Liver (tissue), 9 donors: ENCODE results near the gene MLN. TPM values are rescaled to one million over a fixed set of nuclear protein-coding genes. Genes with fewer than 3 reads are reported as not detected.

ENCODE experiments used
- DNase-seq: peaks from one replicate; pipeline ENCODE4 v3.0.0-alpha.2; 2017; ENCODE audit warnings: low spot score
- H3K27ac ChIP-seq, 2 donors: one replicate each; pipeline ENCODE4 v1.7.0; 2013; ENCODE audit warnings: inconsistent platforms in 2 of 2, low read length in 2 of 2, control low read depth in 1 of 2, low read depth in 1 of 2, mild to moderate bottlenecking in 1 of 2
- H3K27me3 ChIP-seq, 4 donors: one replicate each; pipeline versions ENCODE4 v1.6.1 to v1.7.0; 2013; ENCODE audit warnings: low read length in 3 of 4, inconsistent platforms in 1 of 4, mild to moderate bottlenecking in 1 of 4, moderate library complexity in 1 of 4; ENCODE audit not compliant: control insufficient read depth in 4 of 4, insufficient read depth in 4 of 4
- H3K36me3 ChIP-seq, 4 donors: one replicate each; pipeline versions ENCODE4 v1.6.1 to v1.7.0; 2013; ENCODE audit warnings: low read length in 3 of 4, mild to moderate bottlenecking in 3 of 4, low read depth in 1 of 4, moderate library complexity in 1 of 4; ENCODE audit not compliant: control insufficient read depth in 4 of 4, insufficient read depth in 3 of 4
- H3K4me1 ChIP-seq, 4 donors: one replicate each; pipeline versions ENCODE4 v1.6.1 to v1.7.0; 2013; ENCODE audit warnings: low read length in 3 of 4, mild to moderate bottlenecking in 3 of 4, moderate library complexity in 1 of 4; ENCODE audit not compliant: control insufficient read depth in 4 of 4, insufficient read depth in 4 of 4
- H3K4me3 ChIP-seq, 3 donors: one replicate each; pipeline versions ENCODE4 v1.6.1 to v1.7.0; 2013; ENCODE audit warnings: low read length in 3 of 3, control low read depth in 1 of 3, low read depth in 1 of 3, mild to moderate bottlenecking in 1 of 3
- H3K9ac ChIP-seq, 2 donors: one replicate each; pipeline ENCODE4 v1.7.0; 2013; ENCODE audit warnings: low read length in 2 of 2, mild to moderate bottlenecking in 2 of 2, moderate library complexity in 2 of 2, control low read depth in 1 of 2, low read depth in 1 of 2
- H3K9me3 ChIP-seq, 4 donors: one replicate each; pipeline versions ENCODE4 v1.6.1 to v1.7.0; 2013; ENCODE audit warnings: low read length in 3 of 4; ENCODE audit not compliant: control insufficient read depth in 4 of 4
- CTCF ChIP-seq: fragments of 150-350 bp; IDR thresholded peaks from 2 replicates; pipeline ENCODE4 v1.5.1; 2017; ENCODE audit warnings: improper control_type of control experiment, low read depth, low read length; ENCODE audit not compliant: missing input control
- EGR1 ChIP-seq, 2 donors: IDR thresholded peaks; 2 replicates each; pipeline ENCODE4 v1.6.1; 2016 to 2018; ENCODE audit warnings: antibody characterized with exemption in 2 of 2, low read depth in 2 of 2
- FOXA1 ChIP-seq: IDR thresholded peaks from 2 replicates; pipeline ENCODE4 v1.6.1; 2016; ENCODE audit warnings: antibody characterized with exemption
- FOXA2 ChIP-seq: IDR thresholded peaks from 2 replicates; pipeline ENCODE4 v1.6.1; 2016; ENCODE audit warnings: antibody characterized with exemption
- GABPA ChIP-seq, 2 donors: IDR thresholded peaks in 1 of 2; conservative IDR thresholded peaks in 1 of 2; 2 replicates each; pipeline ENCODE4 v1.6.1; 2016; ENCODE audit warnings: antibody characterized with exemption in 2 of 2, mild to moderate bottlenecking in 1 of 2, moderate library complexity in 1 of 2
- HNF4A ChIP-seq, 2 donors: conservative IDR thresholded peaks; 2 replicates each; pipeline ENCODE4 v1.6.1; 2016; ENCODE audit warnings: antibody characterized with exemption in 2 of 2, mild to moderate bottlenecking in 2 of 2
- HNF4G ChIP-seq: IDR thresholded peaks from 2 replicates; pipeline ENCODE4 v1.6.1; 2016; ENCODE audit warnings: antibody characterized with exemption
- JUND ChIP-seq, 2 donors: IDR thresholded peaks; 2 replicates each; pipeline ENCODE4 v1.6.1; 2016; ENCODE audit warnings: antibody characterized with exemption in 2 of 2
- NR2F2 ChIP-seq: IDR thresholded peaks from 2 replicates; pipeline ENCODE4 v1.6.1; 2016; ENCODE audit warnings: antibody characterized with exemption
- RAD21 ChIP-seq, 2 donors: IDR thresholded peaks; 2 replicates each; pipeline ENCODE4 v1.6.1; 2016; ENCODE audit warnings: antibody characterized with exemption in 2 of 2, mild to moderate bottlenecking in 2 of 2
- REST ChIP-seq: IDR thresholded peaks from 2 replicates; pipeline ENCODE4 v1.6.1; 2016; ENCODE audit warnings: antibody characterized with exemption, mild to moderate bottlenecking
- RXRA ChIP-seq, 2 donors: IDR thresholded peaks; 2 replicates each; pipeline ENCODE4 v1.6.1; 2017 to 2018; ENCODE audit warnings: antibody characterized with exemption in 2 of 2, mild to moderate bottlenecking in 1 of 2
- TAF1 ChIP-seq: conservative IDR thresholded peaks from 2 replicates; pipeline ENCODE4 v1.6.1; 2016; ENCODE audit warnings: antibody characterized with exemption, mild to moderate bottlenecking
- YY1 ChIP-seq: IDR thresholded peaks from 2 replicates; pipeline ENCODE4 v1.6.1; 2016; ENCODE audit warnings: antibody characterized with exemption, mild to moderate bottlenecking
- ZBTB33 ChIP-seq: IDR thresholded peaks from 2 replicates; pipeline ENCODE4 v1.6.1; 2016; ENCODE audit warnings: antibody characterized with exemption
- WGBS: extraction: QIAGEN DNeasy Blood & Tissue Kit; methylation state at CpG from one replicate; pipeline ENCODE4 v1.1.7; 2013; 5-methylcytosine and 5-hydroxymethylcytosine counted together
- polyA plus RNA-seq, 2 donors: library from polyadenylated mRNA; stranded (reverse) in 1 of 2; unstranded in 1 of 2; fragments of 200-250 nt in 1 of 2; fragments of >200 nt in 1 of 2; fragmentation: Nextera tagmentation in 1 of 2; extraction: Ambion mirVana in 1 of 2; gene quantifications; one replicate each; pipeline versions ENCODE4 v1.2.1 to v1.2.3, GENCODE V29; 2013 to 2015
- total RNA-seq, 2 donors: library from RNA; depleted of rRNA; stranded (reverse); fragments of >200 nt; gene quantifications; one replicate each; pipeline ENCODE4 v1.2.3, GENCODE V29; 2014
- donor health status: healthy.
- donor health status: healthy.
- donor health status: healthy.
- donor health status: healthy.
- donor health status: healthy.

The MLN gene
- total and polyA plus RNA-seq, 4 donors, result not detected

- no peak overlapping the region for H3K9ac ChIP-seq
- no peak overlapping the region for H3K4me3 ChIP-seq
- WGBS, result 89% methylated on average over 4 of the region's 4 CpGs
- no peaks in the 10 kb centered on the region for H3K9me3 ChIP-seq
- DNase-seq, result no peak
- H3K4me1 ChIP-seq, result peaks cover 2 to 49% (median 31%) of the 10 kb centered on the region in 4 donors
- H3K27ac ChIP-seq, result no peak overlapping the region
- no peak for TF ChIP-seq CTCF
- no peak for TF ChIP-seq TAF1
- TF ChIP-seq HNF4G, result no peak
- no peak for TF ChIP-seq FOXA1
- no peak for TF ChIP-seq GABPA (IDR thresholded peaks at IDR 0.05 in 1 of 2, conservative IDR thresholded peaks at IDR 0.05 in 1 of 2)
- TF ChIP-seq HNF4A (conservative IDR thresholded peaks at IDR 0.05), result no peak
- TF ChIP-seq YY1, result no peak
- TF ChIP-seq RXRA (IDR thresholded peaks at IDR 0.05), result no peak
- TF ChIP-seq RAD21 (IDR thresholded peaks at IDR 0.05), result no peak
- TF ChIP-seq ZBTB33, result no peak
- H3K36me3 ChIP-seq, result no peaks in the 10 kb centered on the region
- H3K27me3 ChIP-seq, result no peaks in the 10 kb centered on the region
Measured at GRCh38 chr6:33748841-33749240, 55.0 kb downstream of the MLN start.

- WGBS, result 94% methylated on average over 5 of the region's 5 CpGs
- Histone ChIP-seq H3K4me3 (no peak overlapping the region), H3K27me3 (no peaks in the 10 kb centered on the region), H3K4me1 (peaks cover 2 to 52% (median 36%) of the 10 kb centered on the region in 4 donors), H3K27ac (no peak overlapping the region), H3K9me3 (no peaks in the 10 kb centered on the region), H3K9ac (no peak overlapping the region), H3K36me3 (no peaks in the 10 kb centered on the region)
- DNase-seq, result no peak
- no peak for TF ChIP-seq NR2F2
- no peak for TF ChIP-seq CTCF
- no peak for TF ChIP-seq REST
- TF ChIP-seq TAF1, result no peak
- TF ChIP-seq HNF4G, result no peak
- no peak for TF ChIP-seq JUND (IDR thresholded peaks at IDR 0.05)
- TF ChIP-seq EGR1 (IDR thresholded peaks at IDR 0.05; ENCODE audit: low read depth in 2 of 2), result no peak
- TF ChIP-seq RXRA (IDR thresholded peaks at IDR 0.05), result no peak
- TF ChIP-seq YY1, result no peak
- no peak for TF ChIP-seq FOXA2
- TF ChIP-seq ZBTB33, result no peak
Measured at GRCh38 chr6:33747823-33748222, 56.0 kb downstream of the MLN start.
